ENCODE data around the gene CASKIN1. TPM values are rescaled to one million over a fixed set of nuclear protein-coding genes. Genes with fewer than 3 reads are reported as not detected.
"Not testable (repeated sequence)": the region's sequence is repeated elsewhere in the genome, so short reads cannot be mapped to it uniquely, and the experiment has no call there.

The CASKIN1 gene
- total RNA-seq, 4 donors from 2014 or later, result 0.12 to 0.19 (median 0.14) TPM

GRCh38 chr16:2204416-2205103, 8.2 kb upstream of the CASKIN1 start:
- DNase-seq (ENCODE audit: low spot score) (no peak), ATAC-seq (ENCODE audit: low FRiP score) (no peak)
- no peak for TF ChIP-seq CTCF (IDR thresholded peaks at IDR 0.05)

DNA sequence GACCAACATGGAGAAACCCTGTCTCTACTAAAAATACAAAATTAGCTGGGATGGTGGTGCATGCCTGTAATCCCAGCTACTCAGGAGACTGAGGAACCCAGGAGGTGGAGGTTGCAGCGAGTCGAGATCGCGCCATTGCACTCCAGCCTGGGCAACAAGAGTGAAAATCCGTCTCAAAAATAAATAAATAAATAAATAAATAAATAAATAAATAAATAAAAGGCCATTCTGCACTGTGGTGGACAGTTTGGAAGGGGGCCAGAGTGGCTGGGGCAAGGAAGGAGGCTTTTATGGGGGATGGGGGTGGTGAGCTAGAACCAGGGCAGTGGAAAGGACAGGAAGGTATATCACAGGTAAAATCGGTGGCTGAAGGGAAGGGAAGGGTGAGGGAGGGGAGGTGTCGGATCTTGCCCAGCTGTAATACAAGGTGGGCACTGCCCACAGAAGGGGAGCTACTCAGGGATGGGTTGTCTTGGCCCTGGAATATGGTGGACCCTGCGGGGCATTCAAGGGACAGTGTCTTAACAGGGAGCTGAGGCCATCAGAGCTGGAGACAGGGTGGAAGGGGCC, 6.8 kb upstream of the CASKIN1 start:
- DNase-seq (ENCODE audit: low spot score); ATAC-seq (ENCODE audit: low FRiP score): not testable (repeated sequence)

DNA sequence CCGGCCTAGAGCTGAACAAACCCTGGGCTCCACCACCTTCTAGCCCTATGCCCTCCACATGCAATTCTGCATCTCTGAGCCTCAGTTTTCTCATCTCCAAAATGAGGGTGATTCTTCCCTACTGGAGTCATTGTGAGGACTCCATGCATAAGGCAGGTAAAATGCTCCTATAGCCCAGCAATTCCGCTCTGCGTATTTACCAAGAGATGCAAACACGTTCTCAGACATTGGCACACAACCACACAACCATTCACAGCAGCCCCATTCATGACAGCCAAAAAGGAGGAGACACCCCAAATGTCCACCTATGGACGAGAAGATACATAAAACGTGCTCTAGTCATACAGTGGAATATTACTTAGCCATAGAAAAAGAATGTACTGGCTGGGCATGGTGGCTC, 3.9 kb upstream of the CASKIN1 start:
- DNase-seq (ENCODE audit: low spot score), result no peak
- no peak for TF ChIP-seq CTCF (IDR thresholded peaks at IDR 0.05)
- ATAC-seq (ENCODE audit: low FRiP score), result no peak

DNA sequence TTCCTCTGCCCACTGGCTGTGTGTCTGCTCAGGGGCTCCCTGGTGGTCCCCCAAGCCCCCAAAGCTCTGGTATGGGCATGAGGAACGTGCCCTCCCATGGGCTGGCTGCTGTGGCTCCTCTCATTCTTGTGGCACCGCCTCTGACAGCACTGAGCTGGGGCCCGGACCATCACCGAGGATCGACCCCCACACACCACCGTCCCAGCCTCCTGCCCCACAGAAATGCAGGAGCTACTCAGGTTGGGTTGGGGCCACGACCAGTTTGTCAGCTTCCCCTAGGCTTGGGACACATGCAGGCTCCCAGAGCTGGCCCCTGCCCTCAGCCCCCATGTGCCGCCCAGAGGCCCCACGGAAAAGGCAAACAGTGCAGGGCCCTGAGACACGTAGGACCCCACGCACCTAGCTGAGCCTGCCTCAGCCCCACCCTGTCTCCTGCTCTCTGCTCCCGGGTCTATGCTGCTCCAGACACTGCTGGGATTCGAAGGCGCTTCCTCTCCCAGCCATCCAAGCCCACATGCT, 3.3 kb upstream of the CASKIN1 start:
- DNase-seq (ENCODE audit: low spot score), result no peak
- TF ChIP-seq CTCF (IDR thresholded peaks at IDR 0.05), result no peak
- ATAC-seq (ENCODE audit: low FRiP score), result no peak

DNA sequence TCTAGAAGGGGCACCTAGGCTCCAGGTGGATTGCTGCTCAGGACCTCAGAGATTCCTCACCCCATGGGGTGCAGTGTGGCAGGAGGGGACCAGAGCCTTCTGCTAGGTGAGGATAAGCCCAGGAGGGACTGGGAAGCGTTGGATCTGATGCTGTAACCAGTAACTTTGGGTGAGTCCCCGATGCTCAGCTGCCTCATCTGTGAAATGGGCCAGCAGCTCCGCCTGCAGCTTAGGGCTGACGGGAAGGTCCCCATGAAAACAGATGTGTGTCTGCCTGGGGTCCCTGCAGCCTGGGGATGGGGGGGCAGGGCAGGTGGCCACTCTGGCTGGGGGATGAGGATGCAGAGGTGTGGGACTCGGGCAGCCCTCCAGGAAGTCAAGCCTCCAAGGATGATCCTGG, 2.7 kb upstream of the CASKIN1 start:
- ATAC-seq (ENCODE audit: low FRiP score), result no peak
- no peak for TF ChIP-seq CTCF (IDR thresholded peaks at IDR 0.05)
- no peak for DNase-seq (ENCODE audit: low spot score)

GRCh38 chr16:2198283-2198682, 1.9 kb upstream of the CASKIN1 start:
- DNase-seq (ENCODE audit: low spot score) (no peak), ATAC-seq (ENCODE audit: low FRiP score) (no peak)
- TF ChIP-seq CTCF (IDR thresholded peaks at IDR 0.05), result no peak

GRCh38 chr16:2197765-2198164, 1.4 kb upstream of the CASKIN1 start:
- DNase-seq (ENCODE audit: low spot score), result no peak
- ATAC-seq (ENCODE audit: low FRiP score), result no peak
- TF ChIP-seq CTCF (IDR thresholded peaks at IDR 0.05), result no peak

Data from omental fat pad (tissue), 4 donors.